KOPT-K1 (cell line): ENCODE data around the gene TMEM187.
"Not testable (repeated sequence)": the region's sequence is repeated elsewhere in the genome, so short reads cannot be mapped to it uniquely, and the experiment has no call there.

Experiments
- H3K27ac ChIP-seq: fragments of 200-600 bp; sonication (generic); 2 replicates; pipeline ENCODE4 v1.5.1; 2016; ENCODE audit warnings: antibody characterized with exemption, mild to moderate bottlenecking, low read depth, low read length; ENCODE audit not compliant: poor library complexity, severe bottlenecking
- H3K36me3 ChIP-seq: fragments of 200-600 bp; sonication (generic); 2 replicates; pipeline ENCODE4 v1.5.1; 2017; ENCODE audit warnings: antibody characterized with exemption, mild to moderate bottlenecking, low read length, moderate library complexity; ENCODE audit not compliant: insufficient read depth
- H3K9me3 ChIP-seq: fragments of 200-600 bp; sonication (generic); 2 replicates; pipeline ENCODE4 v1.5.1; 2017; ENCODE audit warnings: antibody characterized with exemption, low read length, mild to moderate bottlenecking; ENCODE audit not compliant: insufficient read depth, poor library complexity, severe bottlenecking

Gene TMEM187

DNA sequence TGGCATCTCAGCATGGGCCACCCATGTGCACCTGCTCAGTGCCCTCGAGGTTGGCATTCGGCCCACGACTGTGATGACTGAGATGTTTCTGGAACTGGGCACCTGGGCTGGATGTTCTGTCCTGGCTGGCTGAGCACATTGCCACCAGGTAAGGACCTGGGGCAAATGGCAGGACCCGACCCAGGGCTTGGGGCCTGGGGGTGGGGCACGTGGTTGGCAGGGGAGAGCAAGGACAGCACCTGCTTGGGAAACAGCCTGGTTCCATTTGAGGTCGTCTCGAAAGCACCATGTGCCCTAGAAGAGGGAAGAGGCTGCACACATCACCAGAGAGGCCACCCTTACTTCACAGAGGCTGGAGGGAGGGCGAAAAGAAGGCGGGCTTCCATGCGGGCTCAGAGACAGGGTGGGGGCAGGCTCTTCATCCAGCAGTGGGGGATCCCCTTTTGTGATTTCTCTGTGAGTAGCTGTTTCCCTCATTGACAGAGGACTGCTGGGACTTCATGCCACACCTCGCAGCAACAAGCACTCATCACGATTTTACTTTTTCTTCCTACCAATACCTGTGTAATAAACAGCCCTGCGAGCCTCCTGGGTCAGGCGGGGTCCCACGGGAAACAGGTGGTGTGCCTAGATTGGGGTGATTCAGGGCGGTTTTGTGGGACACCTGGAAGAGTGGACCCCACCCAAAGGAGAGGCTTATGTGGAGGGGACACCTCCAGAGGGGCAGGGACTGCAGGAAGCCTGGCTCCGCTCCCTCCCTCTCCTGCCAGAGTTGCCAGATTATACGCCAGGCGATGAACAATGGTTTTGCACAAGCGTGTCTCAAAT, 12.0 kb downstream of the TMEM187 start:
- peak overlapping the region; percentile 100 for H3K27ac ChIP-seq
- H3K9me3 ChIP-seq: no peaks in the 10 kb centered on the region
- no peaks in the 10 kb centered on the region for H3K36me3 ChIP-seq

DNA sequence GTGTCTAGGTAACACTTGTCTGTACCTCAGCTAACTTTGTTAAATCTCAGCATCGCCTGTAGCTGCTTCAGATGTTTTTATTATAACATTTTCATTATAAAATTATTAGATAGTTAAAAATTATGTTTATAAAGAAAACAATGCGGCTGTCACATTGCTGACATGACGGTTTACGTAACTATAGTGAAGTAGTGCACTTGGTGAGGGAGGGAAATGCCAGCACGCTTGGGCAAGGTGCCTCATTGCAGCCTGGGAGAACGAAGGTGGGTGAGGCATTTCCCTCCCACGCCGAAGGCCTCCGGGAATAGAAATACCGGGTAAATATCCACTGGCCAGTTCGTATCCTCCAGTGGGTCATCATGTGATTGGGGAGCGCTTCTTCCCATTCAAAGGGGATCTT, 15.9 kb downstream of the TMEM187 start:
- Histone ChIP-seq H3K9me3 (no peaks in the 10 kb centered on the region), H3K27ac (peak overlapping the region; percentile 77)

DNA sequence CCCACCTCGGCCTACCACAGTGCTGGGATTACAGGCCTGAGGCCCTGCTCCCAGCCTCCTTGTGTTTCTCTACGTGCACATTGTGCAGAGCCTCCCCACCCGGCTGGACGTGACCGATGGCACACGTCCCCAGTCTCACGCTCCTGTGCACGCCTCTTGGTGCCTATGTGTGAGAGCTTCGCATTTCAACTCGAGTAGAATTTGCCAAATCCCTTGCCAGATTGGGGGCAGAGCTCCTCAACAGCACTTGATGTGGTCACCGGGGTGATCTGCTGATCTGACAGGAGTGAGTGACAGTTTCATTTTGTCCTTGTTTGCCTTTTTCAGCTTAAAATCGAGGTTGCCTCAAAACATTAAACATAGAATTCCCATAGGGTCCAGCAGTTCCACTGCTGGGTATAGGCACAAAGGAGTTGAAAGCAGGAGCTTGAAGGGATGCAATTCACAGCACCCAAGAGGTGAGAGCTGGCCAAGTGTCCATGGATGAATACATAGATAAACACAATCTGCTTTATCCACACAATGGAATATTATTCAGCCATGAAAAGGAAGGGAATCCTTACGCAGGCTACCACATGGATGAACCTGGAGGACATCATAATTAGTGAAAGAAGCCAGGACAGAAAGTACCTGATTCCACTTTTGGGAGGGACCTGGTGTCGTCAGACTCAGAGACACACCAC, 17.6 kb downstream of the TMEM187 start:
- Histone ChIP-seq H3K27ac (peak overlapping the region; percentile 77), H3K36me3 (no peaks in the 10 kb centered on the region), H3K9me3 (no peaks in the 10 kb centered on the region)

More for the DNA sequence above, 15.9 kb downstream of the TMEM187 start:
- no peaks in the 10 kb centered on the region for H3K36me3 ChIP-seq

DNA sequence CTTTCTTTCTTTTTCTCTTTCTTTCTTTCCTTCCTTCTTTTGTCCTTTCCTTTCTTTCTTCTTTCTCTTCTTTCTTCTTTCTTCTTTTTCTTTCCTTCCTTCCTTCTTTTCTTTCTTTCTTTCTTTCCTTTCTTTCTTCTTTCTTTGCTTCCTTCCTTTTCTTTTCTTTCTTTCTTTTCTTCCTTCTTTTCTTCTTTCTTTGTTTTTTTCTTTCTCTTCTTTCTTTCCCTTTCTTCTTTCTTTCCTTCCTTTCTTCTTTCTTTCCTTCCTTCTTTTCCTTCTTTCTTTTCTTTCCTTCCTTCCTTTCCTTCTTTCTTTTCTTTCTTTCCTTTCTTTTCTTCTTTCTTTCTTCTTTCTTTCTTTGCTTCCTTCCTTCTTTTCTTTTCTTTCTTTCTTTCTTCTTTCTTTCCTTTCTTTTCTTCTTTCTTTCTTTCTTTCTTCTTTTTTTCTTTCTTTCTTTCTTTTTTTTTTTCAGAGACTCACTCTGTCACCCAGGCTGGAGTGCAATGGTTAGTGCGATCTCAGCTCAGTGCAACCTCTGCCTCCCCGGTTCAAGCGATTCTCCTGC, 18.5 kb downstream of the TMEM187 start:
- no peaks in the 10 kb centered on the region for H3K9me3 ChIP-seq
- no peaks in the 10 kb centered on the region for H3K36me3 ChIP-seq
- peak overlapping the region; percentile 77 for H3K27ac ChIP-seq

- Histone ChIP-seq H3K9me3 (no peaks in the 10 kb centered on the region), H3K27ac (no peak overlapping the region)
Observed at GRCh38 chrX:153992180-153992579, 19.6 kb downstream of the TMEM187 start.

GRCh38 chrX:153993079-153993478, 20.5 kb downstream of the TMEM187 start:
- no peaks in the 10 kb centered on the region for H3K36me3 ChIP-seq
- no peak overlapping the region for H3K27ac ChIP-seq
- H3K9me3 ChIP-seq: no peaks in the 10 kb centered on the region

More at GRCh38 chrX:153992180-153992579, 19.6 kb downstream of the TMEM187 start:
- H3K36me3 ChIP-seq: no peaks in the 10 kb centered on the region

DNA sequence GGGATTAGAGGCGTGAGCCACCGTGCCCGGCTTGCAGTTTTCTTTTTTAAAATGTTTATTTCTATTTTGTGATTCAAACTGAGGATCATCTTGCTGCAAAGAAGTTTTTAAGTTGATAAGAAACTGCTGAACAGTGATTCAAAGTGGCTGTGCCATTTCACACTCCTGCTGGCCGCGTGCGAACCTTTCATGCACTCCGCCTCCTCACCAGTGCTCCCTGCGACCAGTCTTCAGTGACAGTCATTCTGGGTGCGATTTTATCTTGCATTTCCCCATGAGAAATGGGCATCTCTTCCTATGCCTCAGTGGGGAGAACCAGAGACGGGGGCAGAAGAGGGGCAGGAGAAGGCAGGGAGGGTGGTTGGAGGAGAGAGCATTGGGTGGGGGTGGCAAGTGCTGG, 21.4 kb downstream of the TMEM187 start:
- Histone ChIP-seq H3K36me3 (no peaks in the 10 kb centered on the region), H3K9me3 (no peaks in the 10 kb centered on the region)

GRCh38 chrX:153994398-153994797, 21.8 kb downstream of the TMEM187 start:
- H3K36me3 ChIP-seq, H3K9me3 ChIP-seq: not testable (repeated sequence)
- H3K27ac ChIP-seq: peak overlapping the region; percentile 31

More for the DNA sequence above, 21.4 kb downstream of the TMEM187 start:
- peak overlapping the region; percentile 31 for H3K27ac ChIP-seq

GRCh38 chrX:153995504-153995903, 22.9 kb downstream of the TMEM187 start:
- no peak overlapping the region for H3K27ac ChIP-seq
- no peaks in the 10 kb centered on the region for H3K9me3 ChIP-seq
- no peaks in the 10 kb centered on the region for H3K36me3 ChIP-seq

DNA sequence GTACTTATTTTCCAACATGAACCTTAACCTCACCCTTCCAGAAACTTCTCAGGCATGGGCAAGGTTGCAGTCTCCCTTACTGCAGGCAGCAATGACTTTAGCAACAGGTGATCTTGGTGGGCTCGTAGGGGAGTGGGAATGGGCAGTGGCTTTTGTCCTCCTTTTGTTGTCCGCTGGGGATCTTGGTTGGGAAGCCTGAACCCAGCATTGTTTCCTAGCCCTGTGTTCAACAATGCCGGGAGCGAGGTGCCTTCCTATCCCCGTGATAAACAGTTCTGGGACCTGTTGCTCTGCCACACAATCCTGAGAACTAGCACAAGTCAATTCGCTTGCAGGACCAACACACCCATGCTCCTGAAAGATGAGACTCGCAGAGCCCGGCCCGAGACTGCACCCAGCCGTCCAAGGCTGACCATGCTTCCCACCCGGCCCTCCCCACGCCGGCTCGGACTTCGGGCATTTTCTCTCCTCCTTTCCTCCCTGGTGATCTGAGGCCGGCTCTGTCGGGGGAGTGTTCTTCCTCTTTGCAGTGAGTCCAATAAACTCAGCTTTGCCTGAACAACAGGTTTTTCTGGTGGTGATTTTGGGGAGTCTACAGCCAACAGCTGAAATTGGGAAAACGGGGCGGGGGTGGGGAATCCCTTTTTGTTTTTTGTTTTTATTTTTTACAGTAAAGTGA, 26.9 kb downstream of the TMEM187 start:
- no peak overlapping the region for H3K27ac ChIP-seq
- H3K36me3 ChIP-seq: no peaks in the 10 kb centered on the region; the same call in 1 of the 2 replicates
- no peaks in the 10 kb centered on the region for H3K9me3 ChIP-seq

- no peaks in the 10 kb centered on the region; the same call in 1 of the 2 replicates for H3K36me3 ChIP-seq
- no peaks in the 10 kb centered on the region for H3K9me3 ChIP-seq
- no peak overlapping the region for H3K27ac ChIP-seq
Observed at GRCh38 chrX:154000051-154000450, 27.5 kb downstream of the TMEM187 start.

- H3K9me3 ChIP-seq: no peaks in the 10 kb centered on the region
- peak overlapping the region; percentile 33 for H3K27ac ChIP-seq
- peaks cover 10% of the 10 kb centered on the region; the same call in 1 of the 2 replicates for H3K36me3 ChIP-seq
Observed at GRCh38 chrX:154002215-154002719, 29.7 kb downstream of the TMEM187 start.

GRCh38 chrX:154004315-154004714, 31.8 kb downstream of the TMEM187 start:
- H3K36me3 ChIP-seq: peaks cover 23% of the 10 kb centered on the region; the same call in 1 of the 2 replicates
- no peaks in the 10 kb centered on the region for H3K9me3 ChIP-seq
- H3K27ac ChIP-seq: no peak overlapping the region

- H3K9me3 ChIP-seq: no peaks in the 10 kb centered on the region
- H3K36me3 ChIP-seq: peaks cover 45% of the 10 kb centered on the region
- H3K27ac ChIP-seq: no peak overlapping the region
Observed at GRCh38 chrX:154006947-154007346, 34.4 kb downstream of the TMEM187 start.

DNA sequence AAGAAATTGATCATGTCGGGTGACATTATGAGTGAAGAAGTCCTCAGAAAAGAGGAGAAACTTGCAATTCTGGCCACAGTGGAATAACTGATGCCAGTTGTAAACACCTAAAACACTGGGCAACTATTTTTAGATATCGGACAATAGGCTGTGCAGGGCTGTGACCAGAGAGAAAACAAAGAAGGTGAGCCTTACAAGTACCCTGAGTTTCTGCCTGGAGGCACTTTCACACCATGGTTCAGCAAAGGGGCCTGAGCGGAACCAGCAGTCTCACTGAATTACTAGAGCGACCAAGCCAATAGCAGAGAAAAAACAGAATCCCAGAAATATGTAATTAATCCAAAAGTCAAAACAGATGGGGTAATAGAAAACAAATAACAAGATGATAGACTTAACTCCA, 36.0 kb downstream of the TMEM187 start:
- H3K27ac ChIP-seq: no peak overlapping the region
- H3K36me3 ChIP-seq: peaks cover 61% of the 10 kb centered on the region
- H3K9me3 ChIP-seq: no peaks in the 10 kb centered on the region
